T-cell (primary cell): ENCODE measurements around the gene ZNF565. TPM values are rescaled to one million over a fixed set of nuclear protein-coding genes. Genes with fewer than 3 reads are reported as not detected.
"Not testable (repeated sequence)": the region's sequence is repeated elsewhere in the genome, so short reads cannot be mapped to it uniquely, and the experiment has no call there.

Source experiments
- ATAC-seq, 4 experiments: fragments of 200-7000 bp in 3 of 4; fragments of 150-1000 bp in 1 of 4; cut with Tn5 transposase; replicated peaks in 1 of 4; 1 replicate in 3 of 4; 2 replicates in 1 of 4; pipeline ENCODE4 v1.10.0; 2021; ENCODE audit warnings: moderate library complexity in 3 of 4, mild to moderate bottlenecking in 2 of 4, moderate number of reproducible peaks in 1 of 4
- CTCF ChIA-PET, 2 donors: fragments of 300-600 bp; sonication (Branson Sonifier 250); formaldehyde crosslinking; loops; one replicate each; lab custom pipeline; 2022; ENCODE audit warnings: antibody characterized with exemption in 2 of 2; lab: Charles Lee
- POLR2A ChIA-PET, 2 donors: fragments of 300-600 bp; sonication (Branson Sonifier 250); formaldehyde crosslinking; loops; one replicate each; lab custom pipeline; 2022; ENCODE audit warnings: antibody characterized with exemption in 2 of 2; lab: Charles Lee
- DNase-seq, 35 experiments: peaks; one replicate each; pipeline versions ENCODE4 v3.0.0 to v3.0.0-alpha.2; 2013 to 2023
- H3K27ac ChIP-seq: one replicate; pipeline ENCODE4 v1.5.1; 2013; ENCODE audit warnings: low read length
- H3K27me3 ChIP-seq, 2 experiments: replicated peaks in 1 of 2; 1 replicate in 1 of 2; 2 replicates in 1 of 2; pipeline versions ENCODE4 v1.6.1 to v1.7.0; 2013; ENCODE audit warnings: low read length in 1 of 2, mixed read lengths in 1 of 2; ENCODE audit not compliant: control insufficient read depth in 2 of 2, insufficient read depth in 2 of 2; ENCODE audit errors: extremely low read depth in 1 of 2
- H3K36me3 ChIP-seq, 2 donors: 1 replicate in 1 of 2; 2 replicates in 1 of 2; pipeline versions ENCODE4 v1.6.1 to v1.7.0; 2013; ENCODE audit warnings: low read length in 1 of 2; ENCODE audit not compliant: control insufficient read depth in 2 of 2, insufficient read depth in 1 of 2; ENCODE audit errors: extremely low read depth in 1 of 2
- H3K4me1 ChIP-seq, 2 experiments: 1 replicate in 1 of 2; 2 replicates in 1 of 2; pipeline versions ENCODE4 v1.6.1 to v1.7.0; 2013; ENCODE audit warnings: low read length in 2 of 2, mixed read lengths in 1 of 2; ENCODE audit not compliant: insufficient read depth in 2 of 2, control insufficient read depth in 1 of 2; ENCODE audit errors: extremely low read depth in 1 of 2
- H3K4me3 ChIP-seq, 2 donors: 1 replicate in 1 of 2; 2 replicates in 1 of 2; pipeline versions ENCODE4 v1.5.1 to v1.7.0; 2013; ENCODE audit warnings: mild to moderate bottlenecking in 2 of 2, low read length in 1 of 2, moderate library complexity in 1 of 2; ENCODE audit not compliant: control insufficient read depth in 1 of 2; ENCODE audit errors: extremely low read depth in 1 of 2
- H3K9me3 ChIP-seq: 2 replicates; pipeline ENCODE4 v1.7.0; 2013
- H3K27ac Mint-ChIP-seq, 2 donors: one replicate each; pipeline ENCODE4 v1.8.0; 2020 to 2021; ENCODE audit warnings: mild to moderate bottlenecking in 2 of 2, mixed read lengths in 2 of 2
- H3K27me3 Mint-ChIP-seq, 2 donors: one replicate each; pipeline ENCODE4 v1.8.0; 2021 to 2022; ENCODE audit warnings: mixed read lengths in 2 of 2
- H3K36me3 Mint-ChIP-seq: one replicate; pipeline ENCODE4 v1.8.0; 2021; ENCODE audit warnings: mixed read lengths
- H3K4me1 Mint-ChIP-seq, 3 donors: one replicate each; pipeline ENCODE4 v1.8.0; 2020 to 2022; ENCODE audit warnings: mixed read lengths in 3 of 3, mild to moderate bottlenecking in 1 of 3
- H3K4me3 Mint-ChIP-seq, 3 donors: one replicate each; pipeline ENCODE4 v1.8.0; 2020 to 2022; ENCODE audit warnings: mild to moderate bottlenecking in 3 of 3, mixed read lengths in 3 of 3, moderate library complexity in 3 of 3
- H3K9me3 Mint-ChIP-seq, 3 donors: one replicate each; pipeline ENCODE4 v1.8.0; 2020 to 2022; ENCODE audit warnings: mixed read lengths in 3 of 3
- WGBS: methylation state at CpG from one replicate; pipeline ENCODE4 v1.1.5; 2013; ENCODE audit warnings: missing lambda C conversion rate; ENCODE audit not compliant: insufficient coverage; 5-methylcytosine and 5-hydroxymethylcytosine counted together
- total RNA-seq, 35 experiments: library from RNA in 6 of 35; stranded (reverse) in 6 of 35; fragments of 120-200 nt in 1 of 35; gene quantifications; one replicate each; pipeline versions ENCODE4 v1.2.1 to v1.2.4 and lab custom pipeline; 2013 to 2026

The ZNF565 gene
- total RNA-seq, 5 donors from 2014 or later (not counting 1 experiment from before 2014, with no cell fraction given), result 7.5 to 9.1 (median 8.0) TPM

GRCh38 chr19:36244066-36244465 is 29.6 kb upstream of the ZNF565 start:
- no peaks in the 10 kb centered on the region for H3K27me3 Mint-ChIP-seq
- WGBS, result 68% methylated on average over 4 of the region's 11 CpGs
- CTCF ChIA-PET, result no interaction called here
- H3K36me3 ChIP-seq, result no peaks in the 10 kb centered on the region
- H3K4me1 Mint-ChIP-seq, result peaks cover 0 to 2% (median 0%) of the 10 kb centered on the region in 3 donors
- H3K4me1 ChIP-seq, result peaks cover 0 to 2% of the 10 kb centered on the region in 2 experiments
- no peak overlapping the region for H3K27ac Mint-ChIP-seq
- no peak overlapping the region for H3K27ac ChIP-seq
- peaks cover 0 to 6% of the 10 kb centered on the region in 2 experiments for H3K27me3 ChIP-seq
- no peak overlapping the region for H3K4me3 Mint-ChIP-seq
- peaks cover 20% of the 10 kb centered on the region for H3K36me3 Mint-ChIP-seq
- no peak overlapping the region for H3K4me3 ChIP-seq
- H3K9me3 ChIP-seq, result no peaks in the 10 kb centered on the region
- ATAC-seq (no peak), DNase-seq (no peak)
- peaks cover 24 to 55% (median 31%) of the 10 kb centered on the region in 3 donors for H3K9me3 Mint-ChIP-seq
- POLR2A ChIA-PET, result no interaction called here

DNA sequence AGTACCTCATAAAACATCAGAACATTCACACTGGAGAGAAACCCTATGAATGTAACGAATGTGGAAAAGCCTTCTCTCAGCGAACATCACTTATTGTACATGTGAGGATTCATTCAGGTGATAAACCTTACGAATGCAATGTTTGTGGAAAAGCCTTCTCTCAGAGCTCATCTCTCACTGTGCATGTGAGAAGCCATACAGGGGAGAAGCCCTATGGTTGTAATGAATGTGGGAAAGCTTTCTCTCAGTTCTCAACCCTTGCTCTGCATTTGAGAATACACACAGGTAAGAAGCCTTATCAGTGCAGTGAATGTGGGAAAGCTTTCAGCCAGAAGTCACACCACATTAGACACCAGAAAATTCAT is 22.5 kb upstream of the ZNF565 start:
- CTCF ChIA-PET, result no interaction called here
- H3K4me3 ChIP-seq, result no peak overlapping the region

GRCh38 chr19:36236304-36236945 is 22.0 kb upstream of the ZNF565 start:
- H3K36me3 Mint-ChIP-seq, result peaks cover 81% of the 10 kb centered on the region
- peaks cover 5 to 52% (median 47%) of the 10 kb centered on the region in 3 donors for H3K9me3 Mint-ChIP-seq
- Histone ChIP-seq H3K4me1 (no peaks in the 10 kb centered on the region), H3K9me3 (peaks cover 30% of the 10 kb centered on the region), H3K27me3 (no peaks in the 10 kb centered on the region), H3K4me3 (peak overlapping the region in 1 of 2 donors; percentile 2), H3K36me3 (peaks cover 35 to 57% of the 10 kb centered on the region in 2 donors), H3K27ac (no peak overlapping the region)
- H3K27ac Mint-ChIP-seq, result no peak overlapping the region
- no peaks in the 10 kb centered on the region for H3K4me1 Mint-ChIP-seq
- H3K27me3 Mint-ChIP-seq, result no peaks in the 10 kb centered on the region
- ATAC-seq (no peak), DNase-seq (no peak)
- ChIA-PET POLR2A (no interaction called here), CTCF (no interaction called here)
- no CpG with 5 or more reads among the region's 6 CpGs for WGBS
- H3K4me3 Mint-ChIP-seq, result no peak overlapping the region

More for the DNA sequence above, 22.5 kb upstream of the ZNF565 start:
- H3K27ac Mint-ChIP-seq, result no peak overlapping the region
- ATAC-seq, result no peak
- Histone ChIP-seq H3K4me1 (no peaks in the 10 kb centered on the region), H3K36me3 (peaks cover 33 to 52% of the 10 kb centered on the region in 2 donors), H3K27me3 (no peaks in the 10 kb centered on the region), H3K27ac (no peak overlapping the region), H3K9me3 (peaks cover 30% of the 10 kb centered on the region)
- no peak for DNase-seq
- H3K27me3 Mint-ChIP-seq, result no peaks in the 10 kb centered on the region
- POLR2A ChIA-PET, result no interaction called here
- H3K4me1 Mint-ChIP-seq, result no peaks in the 10 kb centered on the region
- H3K9me3 Mint-ChIP-seq, result peaks cover 5 to 53% (median 50%) of the 10 kb centered on the region in 3 donors
- no CpG with 5 or more reads among the region's 3 CpGs for WGBS
- H3K36me3 Mint-ChIP-seq, result peaks cover 76% of the 10 kb centered on the region
- no peak overlapping the region for H3K4me3 Mint-ChIP-seq

- H3K27me3 ChIP-seq, H3K4me1 Mint-ChIP-seq, H3K27ac ChIP-seq, H3K27me3 Mint-ChIP-seq, H3K27ac Mint-ChIP-seq, POLR2A ChIA-PET, H3K4me1 ChIP-seq, DNase-seq, CTCF ChIA-PET, ATAC-seq: not testable (repeated sequence)
- H3K36me3 Mint-ChIP-seq, result peaks cover 93% of the 10 kb centered on the region
- H3K36me3 ChIP-seq, result peaks cover 50 to 85% of the 10 kb centered on the region in 2 donors
- peaks cover 13 to 50% (median 49%) of the 10 kb centered on the region in 3 donors for H3K9me3 Mint-ChIP-seq
- H3K4me3 ChIP-seq, result peak overlapping the region in 1 of 2 donors; percentile 5
- peaks cover 39% of the 10 kb centered on the region for H3K9me3 ChIP-seq
- H3K4me3 Mint-ChIP-seq, result peak overlapping the region in 1 of 3 donors; percentile 24
- 100% methylated on average over 2 of the region's 7 CpGs for WGBS
These were observed 19.2 kb upstream of the ZNF565 start for GRCh38 chr19:36233626-36234025.

- no peak overlapping the region for H3K4me3 Mint-ChIP-seq
- no CpG with 5 or more reads among the region's 5 CpGs for WGBS
- Histone ChIP-seq H3K4me3 (no peak overlapping the region), H3K27ac (no peak overlapping the region), H3K36me3 (peaks cover 23 to 74% of the 10 kb centered on the region in 2 donors), H3K27me3 (no peaks in the 10 kb centered on the region), H3K9me3 (peaks cover 15% of the 10 kb centered on the region), H3K4me1 (peaks cover 6 to 11% of the 10 kb centered on the region in 2 experiments)
- H3K27me3 Mint-ChIP-seq, result no peaks in the 10 kb centered on the region
- peaks cover 36 to 38% (median 37%) of the 10 kb centered on the region in 3 donors for H3K4me1 Mint-ChIP-seq
- no peak for DNase-seq
- peaks cover 13 to 24% (median 22%) of the 10 kb centered on the region in 3 donors for H3K9me3 Mint-ChIP-seq
- no peak for ATAC-seq
- POLR2A ChIA-PET, result no interaction called here
- peaks cover 69% of the 10 kb centered on the region for H3K36me3 Mint-ChIP-seq
- H3K27ac Mint-ChIP-seq, result peak overlapping the region in 1 of 2 donors; percentile 72
- CTCF ChIA-PET, result no interaction called here
These were observed 10.9 kb upstream of the ZNF565 start for GRCh38 chr19:36225219-36225892.

- CTCF ChIA-PET, result no interaction called here
- Histone ChIP-seq H3K4me1 (peaks cover 10 to 20% of the 10 kb centered on the region in 2 experiments), H3K36me3 (peaks cover 8 to 53% of the 10 kb centered on the region in 2 donors), H3K4me3 (no peak overlapping the region), H3K9me3 (no peaks in the 10 kb centered on the region), H3K27me3 (no peaks in the 10 kb centered on the region), H3K27ac (no peak overlapping the region)
- H3K36me3 Mint-ChIP-seq, result peaks cover 57% of the 10 kb centered on the region
- H3K27ac Mint-ChIP-seq, result no peak overlapping the region
- no CpG with 5 or more reads among the region's 4 CpGs for WGBS
- H3K9me3 Mint-ChIP-seq, result peaks cover 4 to 11% (median 6%) of the 10 kb centered on the region in 3 donors
- no peaks in the 10 kb centered on the region for H3K27me3 Mint-ChIP-seq
- DNase-seq, result no peak
- H3K4me3 Mint-ChIP-seq, result peak overlapping the region in 1 of 3 donors; percentile 20
- no peak for ATAC-seq
- POLR2A ChIA-PET, result interaction anchor here in 1 of 2 donors (0.6 kb wide), 1 partner anchor 1007 kb away, joined by 16 read pairs; no protein-coding TSS in a partner anchor
- H3K4me1 Mint-ChIP-seq, result peaks cover 50 to 52% (median 50%) of the 10 kb centered on the region in 3 donors
These were observed 8.0 kb upstream of the ZNF565 start for GRCh38 chr19:36222503-36222902.
